Endothelial cell of umbilical vein (primary cell): ENCODE results near the gene UNC119.

Experiments used
- JUN ChIP-seq: IDR thresholded peaks from 2 replicates; pipeline ENCODE4 v1.6.1; 2011; ENCODE audit warnings: borderline replicate concordance, low read depth; ENCODE audit not compliant: insufficient read length, insufficient read depth
- POLR2A ChIP-seq: IDR thresholded peaks from 2 replicates; pipeline ENCODE4 v1.6.1; 2012; ENCODE audit warnings: low read depth, mild to moderate bottlenecking, control low read depth, low read length
- POLR2AphosphoS5 ChIP-seq: IDR thresholded peaks from 2 replicates; pipeline ENCODE4 v1.6.1; 2012; ENCODE audit warnings: low read depth, mild to moderate bottlenecking, control low read depth, low read length, moderate library complexity; ENCODE audit not compliant: insufficient read depth
- TF ChIP-seq, protein P1 (sequence below), 2 donors: IDR thresholded peaks; 1 replicate in 1 of 2; 2 replicates in 1 of 2; pipeline ENCODE4 v1.5.1; 2011; ENCODE audit warnings: low read length in 2 of 2, mild to moderate bottlenecking in 2 of 2, moderate library complexity in 2 of 2, control low read depth in 1 of 2, inconsistent platforms in 1 of 2, low read depth in 1 of 2; ENCODE audit not compliant: insufficient read depth in 1 of 2; ENCODE audit errors: extremely low read depth in 1 of 2

DNA sequence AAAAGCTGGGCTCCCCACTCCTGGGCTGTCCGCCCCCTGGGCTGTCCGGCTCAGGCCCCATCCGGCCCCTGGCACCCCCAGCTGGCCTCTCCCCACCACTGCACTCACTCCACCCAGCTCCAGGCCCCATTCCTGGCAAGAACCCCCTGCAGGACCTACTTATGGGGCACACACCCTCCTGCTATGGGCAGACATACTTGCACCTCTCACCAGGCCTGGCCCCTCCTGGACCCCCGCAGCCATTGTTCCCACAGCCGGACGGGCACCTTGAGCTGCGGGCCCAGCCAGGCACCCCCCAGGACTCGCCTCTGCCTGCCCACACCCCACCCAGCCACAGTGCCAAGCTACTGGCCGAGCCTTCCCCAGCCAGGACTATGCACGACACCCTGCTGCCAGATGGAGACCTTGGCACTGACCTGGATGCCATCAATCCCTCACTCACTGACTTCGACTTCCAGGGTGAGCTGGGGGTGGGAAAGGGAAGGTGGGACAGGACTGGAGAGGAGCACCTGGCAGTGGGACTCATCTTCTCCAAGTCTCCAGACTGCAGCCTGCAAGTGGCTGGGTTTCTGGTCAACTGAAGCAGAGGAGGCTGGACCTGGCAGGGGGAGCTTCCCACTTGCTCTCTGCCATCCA, 17.6 kb downstream of the UNC119 start:
- no peak for TF ChIP-seq JUN
- TF ChIP-seq, protein P1, sequence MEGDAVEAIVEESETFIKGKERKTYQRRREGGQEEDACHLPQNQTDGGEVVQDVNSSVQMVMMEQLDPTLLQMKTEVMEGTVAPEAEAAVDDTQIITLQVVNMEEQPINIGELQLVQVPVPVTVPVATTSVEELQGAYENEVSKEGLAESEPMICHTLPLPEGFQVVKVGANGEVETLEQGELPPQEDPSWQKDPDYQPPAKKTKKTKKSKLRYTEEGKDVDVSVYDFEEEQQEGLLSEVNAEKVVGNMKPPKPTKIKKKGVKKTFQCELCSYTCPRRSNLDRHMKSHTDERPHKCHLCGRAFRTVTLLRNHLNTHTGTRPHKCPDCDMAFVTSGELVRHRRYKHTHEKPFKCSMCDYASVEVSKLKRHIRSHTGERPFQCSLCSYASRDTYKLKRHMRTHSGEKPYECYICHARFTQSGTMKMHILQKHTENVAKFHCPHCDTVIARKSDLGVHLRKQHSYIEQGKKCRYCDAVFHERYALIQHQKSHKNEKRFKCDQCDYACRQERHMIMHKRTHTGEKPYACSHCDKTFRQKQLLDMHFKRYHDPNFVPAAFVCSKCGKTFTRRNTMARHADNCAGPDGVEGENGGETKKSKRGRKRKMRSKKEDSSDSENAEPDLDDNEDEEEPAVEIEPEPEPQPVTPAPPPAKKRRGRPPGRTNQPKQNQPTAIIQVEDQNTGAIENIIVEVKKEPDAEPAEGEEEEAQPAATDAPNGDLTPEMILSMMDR (IDR thresholded peaks at IDR 0.05; ENCODE audit: extremely low read depth in 1 of 2, insufficient read depth in 1 of 2, low read depth in 1 of 2, low read length in 2 of 2) = no peak
- no peak for TF ChIP-seq POLR2A
- TF ChIP-seq POLR2AphosphoS5 = no peak
